Spleen (tissue), 11 donors: Measurements from ENCODE around the gene HBG1. TPM values are rescaled to one million over a fixed set of nuclear protein-coding genes. Genes with fewer than 3 reads are reported as not detected.

Source experiments
- DNase-seq: peaks from one replicate; pipeline ENCODE4 v3.0.0-alpha.2; 2020
- H3K27ac ChIP-seq, 8 donors: fragments of 200-600 bp; sonication (generic) in 7 of 8; 1 replicate in 4 of 8; 2 replicates in 4 of 8; pipeline versions ENCODE4 v1.5.0 to v1.8.0; 2016 to 2021; ENCODE audit warnings: inconsistent platforms in 4 of 8, mild to moderate bottlenecking in 4 of 8, moderate library complexity in 1 of 8
- H3K27me3 ChIP-seq, 7 donors: fragments of 200-600 bp; sonication (generic) in 6 of 7; replicated peaks in 1 of 7; 1 replicate in 4 of 7; 2 replicates in 3 of 7; pipeline versions ENCODE4 v1.5.0 to v1.8.0; 2016 to 2021; ENCODE audit warnings: inconsistent platforms in 3 of 7, mild to moderate bottlenecking in 1 of 7
- H3K36me3 ChIP-seq, 6 donors: fragments of 200-600 bp; sonication (generic) in 5 of 6; 1 replicate in 4 of 6; 2 replicates in 2 of 6; pipeline versions ENCODE4 v1.5.0 to v1.8.0; 2016 to 2021; ENCODE audit warnings: inconsistent platforms in 2 of 6
- H3K4me1 ChIP-seq, 6 donors: fragments of 200-600 bp; sonication (generic) in 5 of 6; 1 replicate in 3 of 6; 2 replicates in 3 of 6; pipeline versions ENCODE4 v1.5.0 to v1.8.0; 2016 to 2021; ENCODE audit warnings: inconsistent platforms in 3 of 6
- H3K4me3 ChIP-seq, 8 donors: fragments of 200-600 bp; sonication (generic) in 7 of 8; 1 replicate in 4 of 8; 2 replicates in 4 of 8; pipeline versions ENCODE4 v1.5.0 to v1.8.0; 2016 to 2021; ENCODE audit warnings: inconsistent platforms in 4 of 8, mild to moderate bottlenecking in 4 of 8, moderate library complexity in 2 of 8
- H3K9me3 ChIP-seq, 8 donors: fragments of 200-600 bp; sonication (generic) in 7 of 8; 1 replicate in 4 of 8; 2 replicates in 4 of 8; pipeline versions ENCODE4 v1.5.0 to v1.8.0; 2016 to 2021; ENCODE audit warnings: inconsistent platforms in 4 of 8
- CTCF ChIP-seq, 11 experiments: fragments of 200-600 bp in 7 of 11; fragments of 450-650 bp in 4 of 11; sonication (generic) in 4 of 11; IDR thresholded peaks in 8 of 11; conservative IDR thresholded peaks in 3 of 11; 1 replicate in 7 of 11; 2 replicates in 4 of 11; pipeline versions ENCODE4 v1.4.0 to v1.8.0; 2016 to 2021; ENCODE audit warnings: antibody characterized with exemption in 11 of 11, inconsistent platforms in 4 of 11, mild to moderate bottlenecking in 1 of 11
- POLR2A ChIP-seq, 3 donors: fragments of 450-650 bp; IDR thresholded peaks; one replicate each; pipeline ENCODE4 v1.5.1; 2017; ENCODE audit warnings: antibody characterized with exemption in 3 of 3, mild to moderate bottlenecking in 1 of 3
- POLR2AphosphoS5 ChIP-seq, 3 donors: sonication (generic); formaldehyde crosslinking; IDR thresholded peaks; one replicate each; pipeline ENCODE4 v1.5.1; 2017; ENCODE audit warnings: antibody characterized with exemption in 3 of 3
- WGBS, 5 donors: extraction: QIAGEN DNeasy Blood & Tissue Kit in 3 of 5; methylation state at CpG; one replicate each; pipeline versions ENCODE4 v1.1.5 to v1.1.7; 2013 to 2018; 5-methylcytosine and 5-hydroxymethylcytosine counted together
- intact Hi-C: fragments of 100-400 bp; cut with DNase I; formaldehyde crosslinking; loops from one replicate; pipeline ENCODE4 v1.15.0; 2023; ENCODE audit warnings: low total_unique reads
- polyA plus RNA-seq, 3 donors: library from polyadenylated mRNA; stranded (reverse); fragments of 200-250 nt; gene quantifications; one replicate each; pipeline ENCODE4 v1.2.1, GENCODE V29; 2013
- total RNA-seq, 7 donors: library from RNA; depleted of rRNA in 3 of 7; stranded (reverse); fragments of >200 nt in 3 of 7; fragmentation: NEBNext Ultra II Directional in 4 of 7; extraction: Animal tissue kit (Norgen Biotek cat#: 25700) in 4 of 7; gene quantifications; one replicate each; pipeline versions ENCODE4 v1.1.0 to v1.2.1, GENCODE V29; 2016 to 2021
- donor health status: healthy with polysubstance abuse.
- donor health status: DM: no; HTN: no; CAD: no; lungs with moderate emphysema.
- donor health status: DM: no; HTN: no; CAD: no.
- donor health status: Bipolar disorder and iron deficiency.
- donor health status: healthy.
- donor health status: DM: no; HTN: no; CAD: no.
- donor health status: DM: yes; HTN: yes; CAD: no.

HBG1 gene
- total and polyA plus RNA-seq, 10 donors: 0.21 to 15.0 (median 1.2) TPM; not detected in 7

GRCh38 chr11:5285703-5286340 lies 36.2 kb upstream of the HBG1 start:
- intact Hi-C loops: no loop called here
- no peaks in the 10 kb centered on the region for H3K4me1 ChIP-seq
- no peak for DNase-seq
- H3K27me3 ChIP-seq: no peaks in the 10 kb centered on the region
- no peaks in the 10 kb centered on the region for H3K36me3 ChIP-seq
- H3K27ac ChIP-seq: no peak overlapping the region
- WGBS, 5 donors: 77 to 85% (median 83%) methylated on average over 4 of the region's 4 CpGs
- no peak overlapping the region for H3K4me3 ChIP-seq
- TF ChIP-seq POLR2A (IDR thresholded peaks at IDR 0.05) (no peak), POLR2AphosphoS5 (IDR thresholded peaks at IDR 0.05) (no peak), CTCF (IDR thresholded peaks at IDR 0.05 in 8 of 11, conservative IDR thresholded peaks at IDR 0.05 in 3 of 11) (no peak)
- no peaks in the 10 kb centered on the region for H3K9me3 ChIP-seq

GRCh38 chr11:5284637-5285036 lies 35.0 kb upstream of the HBG1 start:
- Histone ChIP-seq H3K36me3 (no peaks in the 10 kb centered on the region), H3K4me1 (no peaks in the 10 kb centered on the region), H3K27ac (no peak overlapping the region), H3K4me3 (no peak overlapping the region), H3K27me3 (no peaks in the 10 kb centered on the region), H3K9me3 (no peaks in the 10 kb centered on the region)
- no peak for TF ChIP-seq CTCF (IDR thresholded peaks at IDR 0.05 in 8 of 11, conservative IDR thresholded peaks at IDR 0.05 in 3 of 11)
- TF ChIP-seq POLR2A (IDR thresholded peaks at IDR 0.05): no peak
- TF ChIP-seq POLR2AphosphoS5 (IDR thresholded peaks at IDR 0.05): no peak
- WGBS, 5 donors: 85 to 100% (median 96%) methylated on average over 2 of the region's 2 CpGs
- intact Hi-C loops: no loop called here
- no peak for DNase-seq

GRCh38 chr11:5283882-5284281 lies 34.2 kb upstream of the HBG1 start:
- Histone ChIP-seq H3K27me3 (no peaks in the 10 kb centered on the region), H3K4me3 (no peak overlapping the region), H3K36me3 (no peaks in the 10 kb centered on the region), H3K9me3 (no peaks in the 10 kb centered on the region), H3K27ac (no peak overlapping the region), H3K4me1 (no peaks in the 10 kb centered on the region)
- TF ChIP-seq CTCF (IDR thresholded peaks at IDR 0.05 in 8 of 11, conservative IDR thresholded peaks at IDR 0.05 in 3 of 11) (no peak), POLR2A (IDR thresholded peaks at IDR 0.05) (no peak), POLR2AphosphoS5 (IDR thresholded peaks at IDR 0.05) (no peak)
- intact Hi-C loops: no loop called here
- 57 to 70% (median 68%) methylated on average over 1 of the region's 1 CpG for WGBS, 5 donors
- DNase-seq: no peak

GRCh38 chr11:5283086-5283485 lies 33.4 kb upstream of the HBG1 start:
- 76 to 84% (median 78%) methylated on average over 3 of the region's 3 CpGs for WGBS, 5 donors
- H3K27ac ChIP-seq: no peak overlapping the region
- H3K36me3 ChIP-seq: no peaks in the 10 kb centered on the region
- no peak for DNase-seq
- H3K9me3 ChIP-seq: no peaks in the 10 kb centered on the region
- no peaks in the 10 kb centered on the region for H3K4me1 ChIP-seq
- H3K27me3 ChIP-seq: no peaks in the 10 kb centered on the region
- intact Hi-C loops: no loop called here
- H3K4me3 ChIP-seq: no peak overlapping the region
- TF ChIP-seq POLR2A (IDR thresholded peaks at IDR 0.05) (no peak), POLR2AphosphoS5 (IDR thresholded peaks at IDR 0.05) (no peak), CTCF (IDR thresholded peaks at IDR 0.05 in 8 of 11, conservative IDR thresholded peaks at IDR 0.05 in 3 of 11) (no peak)
